A549 treated with GW870086 at 1 μM for 4 hours (cell line): ENCODE data around the gene CCT8. TPM values are rescaled to one million over a fixed set of nuclear protein-coding genes. Genes with fewer than 3 reads are reported as not detected.

Source experiments
- total RNA-seq: library from RNA; stranded (reverse); fragments of 200-300 nt; extraction: Qiagen RNA extraction; gene quantifications from 5 replicates; pipeline ENCODE4 v1.2.3, GENCODE V29; 2022; ENCODE audit warnings: low read depth

CCT8 gene, protein sequence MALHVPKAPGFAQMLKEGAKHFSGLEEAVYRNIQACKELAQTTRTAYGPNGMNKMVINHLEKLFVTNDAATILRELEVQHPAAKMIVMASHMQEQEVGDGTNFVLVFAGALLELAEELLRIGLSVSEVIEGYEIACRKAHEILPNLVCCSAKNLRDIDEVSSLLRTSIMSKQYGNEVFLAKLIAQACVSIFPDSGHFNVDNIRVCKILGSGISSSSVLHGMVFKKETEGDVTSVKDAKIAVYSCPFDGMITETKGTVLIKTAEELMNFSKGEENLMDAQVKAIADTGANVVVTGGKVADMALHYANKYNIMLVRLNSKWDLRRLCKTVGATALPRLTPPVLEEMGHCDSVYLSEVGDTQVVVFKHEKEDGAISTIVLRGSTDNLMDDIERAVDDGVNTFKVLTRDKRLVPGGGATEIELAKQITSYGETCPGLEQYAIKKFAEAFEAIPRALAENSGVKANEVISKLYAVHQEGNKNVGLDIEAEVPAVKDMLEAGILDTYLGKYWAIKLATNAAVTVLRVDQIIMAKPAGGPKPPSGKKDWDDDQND
- 173 to 188 TPM (median 181 TPM) in 5 replicates for total RNA-seq

DNA sequence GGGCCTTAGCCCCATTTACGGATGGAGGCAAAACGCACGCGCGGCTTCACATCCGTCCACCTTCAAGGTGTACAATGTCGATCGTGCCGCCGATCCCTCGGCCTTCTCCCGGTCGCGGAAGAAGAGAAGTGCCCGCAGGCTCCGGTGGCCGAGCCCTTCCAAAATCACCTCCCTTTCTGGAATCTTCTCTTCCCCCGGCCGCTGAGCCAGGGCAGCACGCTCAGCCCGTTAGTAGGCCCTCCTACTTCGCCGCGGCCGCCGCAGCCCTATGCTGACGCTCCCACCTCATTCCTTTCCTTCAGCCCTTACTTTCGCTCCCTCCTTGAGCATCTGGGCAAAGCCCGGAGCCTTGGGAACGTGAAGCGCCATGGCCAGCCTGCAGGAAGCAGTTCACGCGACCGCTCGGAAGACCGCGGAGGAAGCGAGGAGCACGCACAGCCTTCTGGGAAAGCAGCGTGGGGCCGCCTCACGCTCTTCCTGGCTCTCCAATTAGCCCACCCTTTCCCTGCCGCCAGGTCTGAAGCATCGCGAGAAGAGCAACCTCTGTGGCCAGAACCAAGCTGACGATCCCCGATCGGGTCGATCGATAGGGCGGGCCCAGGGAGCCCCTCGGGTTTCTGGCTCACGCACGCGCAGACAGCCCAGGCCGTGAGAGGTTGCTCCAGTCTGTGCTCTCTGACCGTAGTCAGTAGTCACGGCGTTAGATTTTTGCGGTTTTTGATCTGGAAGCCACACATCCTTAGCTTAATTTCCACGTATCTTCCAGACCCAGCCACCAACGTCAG lies at the start of gene CCT8:
CCT8 (minus strand) TSS at position 427 of the 785 bp plus-strand sequence; CDS start at position 369, 58 bp downstream.

DNA sequence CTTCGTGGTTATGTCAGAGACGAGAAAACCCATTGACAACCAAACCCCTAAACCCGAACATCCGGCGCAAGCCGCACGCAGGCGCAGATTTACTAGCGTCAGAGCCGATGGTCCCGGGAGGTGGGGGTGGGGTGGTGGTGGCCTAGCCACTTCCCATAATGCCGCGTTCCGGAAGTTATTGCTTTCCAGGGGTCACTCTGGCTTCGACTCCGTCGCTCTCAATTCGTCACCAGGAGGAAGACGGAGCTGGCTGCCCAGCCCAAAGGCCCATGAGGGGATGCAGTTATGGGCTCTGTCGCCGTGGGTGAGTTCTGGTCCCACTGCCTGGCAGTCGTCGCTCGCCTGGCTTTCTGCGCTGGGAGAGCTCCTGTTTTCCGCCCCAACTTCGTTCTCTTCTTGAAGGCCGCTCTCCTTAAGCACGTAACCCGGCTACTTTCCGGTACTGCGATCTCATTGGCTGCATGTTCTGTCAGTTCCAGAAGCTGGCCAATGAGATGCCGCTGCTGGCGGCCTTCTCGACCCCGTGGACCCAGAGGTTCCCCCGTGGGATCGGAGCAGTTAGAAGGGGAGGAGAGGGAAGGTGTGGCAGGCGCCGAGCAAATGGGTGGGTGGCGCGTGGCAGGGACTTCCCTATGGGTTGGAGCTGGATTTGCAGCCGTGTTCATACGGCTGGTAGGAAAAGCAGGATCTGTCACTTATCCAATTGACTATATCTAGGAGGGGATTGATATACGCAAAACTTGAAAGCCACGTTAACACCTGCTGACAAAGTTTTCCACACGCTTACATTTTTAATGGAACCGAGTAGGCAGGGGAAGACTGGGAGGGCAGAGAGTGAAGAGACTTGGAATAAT lies 48.7 kb downstream of the CCT8 start, which contains the start of gene USP16:
USP16 (plus strand) TSS at position 195 of the 854 bp plus-strand sequence. CDS start 3,246 bp downstream, outside the sequence.

Other genes starting within 250 kb of the CCT8 start
- gene LTN1, start 80.8 kb downstream of the CCT8 start, total RNA-seq = 3.9 to 8.1 TPM (median 6.5 TPM) in 5 replicates
- gene RWDD2B, start 54.3 kb downstream of the CCT8 start, total RNA-seq = 8.5 to 10.4 TPM (median 9.7 TPM) in 5 replicates
- gene USP16, start 49.0 kb downstream of the CCT8 start, total RNA-seq = 18.8 to 26.6 TPM (median 23.7 TPM) in 5 replicates
- gene MAP3K7CL, start 57.0 kb upstream of the CCT8 start, total RNA-seq = 1.4 to 2.6 TPM (median 1.6 TPM) in 5 replicates
- 3.7 to 6.7 TPM (median 5.4 TPM) in 5 replicates for gene BACH1, start 225.3 kb upstream of the CCT8 start, total RNA-seq